ENCODE results near the gene ABCA2.

ABCA2 gene

DNA sequence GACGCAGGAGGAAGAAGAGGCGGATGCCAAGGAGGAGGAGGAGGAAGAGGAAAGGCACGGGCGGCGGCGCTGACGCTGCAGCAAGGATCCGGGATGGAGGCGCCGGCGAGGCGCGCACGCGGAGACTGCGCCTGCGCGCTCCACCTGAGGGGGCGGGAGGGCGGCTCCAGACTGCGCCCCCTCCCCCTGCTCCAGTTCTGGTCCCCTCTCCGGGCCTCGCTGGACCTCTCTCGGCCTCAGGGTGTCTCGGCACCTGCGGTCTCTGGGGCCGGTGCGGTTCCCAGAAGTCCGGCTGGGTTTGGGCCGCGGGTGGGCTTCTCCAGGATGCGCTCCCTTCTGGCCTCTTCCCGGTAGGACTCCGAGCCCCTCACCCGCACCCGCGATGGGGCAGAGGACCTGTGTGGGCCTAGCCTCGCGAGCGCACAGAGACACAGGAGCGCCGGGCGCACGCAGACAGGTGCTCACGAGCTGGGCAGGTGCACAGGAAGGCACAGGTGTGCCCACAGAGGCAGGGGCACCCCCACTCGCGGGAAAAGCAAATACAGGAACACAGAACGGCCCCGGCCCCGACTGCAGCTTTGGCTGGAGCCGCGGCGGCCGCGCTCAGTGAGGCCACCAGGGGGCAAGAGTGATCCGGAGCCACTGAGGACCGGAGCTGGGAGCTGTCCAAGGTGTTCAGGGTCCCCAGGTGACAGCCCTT, 18.2 kb upstream of the ABCA2 start, which contains the start of gene NPDC1:
TSS of gene NPDC1 (minus strand) at position 90 of the 700 bp plus-strand sequence. CDS start 188 bp downstream, outside the sequence.
- in situ Hi-C loops (cut with HindIII; ENCODE audit: low sequenced_read_pairs) = loop anchor here (25.0 kb wide), 1 partner anchor 234 kb away; the partner anchor contains the start of gene RABL6

- in situ Hi-C loops (cut with HindIII; ENCODE audit: low sequenced_read_pairs) = loop anchor here (25.0 kb wide), 1 partner anchor 233 kb away; the partner anchor contains the start of gene RABL6
These were observed 17.5 kb upstream of the ABCA2 start for GRCh38 chr9:137045294-137046087.

DNA sequence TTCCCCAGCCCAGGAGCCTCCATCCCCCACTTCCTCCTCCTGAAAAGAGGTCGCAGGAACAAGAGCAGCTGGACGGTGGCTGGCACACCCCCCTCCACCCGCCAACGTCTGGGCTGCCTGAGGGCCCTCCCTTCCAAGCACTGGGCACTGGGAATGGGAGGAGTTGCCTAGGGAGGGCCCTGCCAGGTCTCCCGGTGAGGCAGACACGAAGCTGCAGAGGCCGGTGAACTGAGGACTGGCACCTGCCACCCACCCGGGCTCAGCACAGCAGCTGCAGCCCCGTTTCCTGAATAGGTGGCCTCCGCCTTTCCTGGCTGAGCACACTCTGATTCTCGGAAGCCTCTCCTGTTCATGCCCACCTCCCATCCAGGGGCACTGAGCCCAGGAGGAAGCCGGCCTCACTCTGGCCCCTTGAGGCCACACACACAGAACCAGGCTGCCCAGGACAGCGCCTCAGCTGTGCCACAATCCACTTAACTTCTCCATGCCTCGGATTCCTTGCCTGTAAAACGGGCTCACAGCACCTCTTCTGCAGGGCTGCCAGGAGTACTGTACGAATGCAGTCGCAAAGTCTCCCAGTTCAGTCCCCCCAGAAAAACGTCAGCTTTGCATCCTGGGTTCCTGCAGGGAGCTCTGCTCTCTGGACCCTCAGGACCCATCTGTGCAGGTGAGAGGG, 16.6 kb upstream of the ABCA2 start:
- in situ Hi-C loops (cut with HindIII; ENCODE audit: low sequenced_read_pairs) = loop anchor here (25.0 kb wide), 1 partner anchor 232 kb away; the partner anchor contains the start of gene RABL6

- in situ Hi-C loops (cut with HindIII; ENCODE audit: low sequenced_read_pairs) = loop anchor here (25.0 kb wide), 1 partner anchor 232 kb away; the partner anchor contains the start of gene RABL6
These were observed 16.0 kb upstream of the ABCA2 start for GRCh38 chr9:137044037-137044436.

GRCh38 chr9:137042751-137043727, 15.0 kb upstream of the ABCA2 start:
- in situ Hi-C loops (cut with HindIII; ENCODE audit: low sequenced_read_pairs) = loop anchor here (25.0 kb wide), 1 partner anchor 231 kb away; the partner anchor contains the start of gene RABL6

DNA sequence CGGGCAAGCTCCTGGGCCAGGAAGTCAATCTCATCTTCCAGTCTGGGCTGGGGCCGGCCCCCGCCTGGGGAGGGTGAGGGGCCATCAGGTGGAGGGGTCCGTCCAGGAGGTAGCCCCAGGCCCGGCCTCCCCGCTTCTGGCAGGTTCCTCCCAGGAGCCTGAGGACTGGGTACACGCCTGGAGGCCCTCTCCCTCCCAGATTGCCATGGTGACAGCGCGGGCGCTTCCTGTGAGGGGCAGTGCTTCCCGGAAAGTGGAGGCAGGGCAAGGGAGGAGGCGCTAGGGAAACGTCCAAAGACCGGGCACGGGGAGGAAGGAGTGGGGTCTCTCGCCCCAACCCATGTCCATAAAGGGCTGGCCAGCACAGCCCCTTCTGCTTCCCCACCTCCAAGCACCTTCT, 13.1 kb upstream of the ABCA2 start:
- in situ Hi-C loops (cut with HindIII; ENCODE audit: low sequenced_read_pairs) = loop anchor here (25.0 kb wide), 1 partner anchor 229 kb away; the partner anchor contains the start of gene RABL6

DNA sequence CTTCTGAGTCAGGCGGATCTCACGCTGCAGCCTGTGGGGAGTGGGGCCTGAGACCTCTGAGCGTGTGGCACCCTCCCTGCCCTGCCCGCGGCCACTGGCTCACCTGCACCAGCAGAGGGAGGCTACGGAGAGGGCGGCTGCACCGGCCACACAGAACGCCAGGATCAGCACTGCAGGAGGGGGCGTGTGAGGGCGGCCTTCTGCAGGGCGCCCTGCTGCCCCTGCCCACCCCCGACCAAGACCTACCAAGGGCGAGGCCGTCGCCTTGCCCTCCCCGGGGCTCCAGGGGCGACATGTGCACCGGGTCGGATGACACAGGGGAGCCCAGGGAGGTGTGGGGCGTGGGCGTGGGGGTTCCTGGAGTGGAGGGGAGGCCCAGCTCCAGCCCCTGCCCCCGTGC, 12.5 kb upstream of the ABCA2 start:
- in situ Hi-C loops (cut with HindIII; ENCODE audit: low sequenced_read_pairs) = loop anchor here (25.0 kb wide), 1 partner anchor 228 kb away; the partner anchor contains the start of gene RABL6

DNA sequence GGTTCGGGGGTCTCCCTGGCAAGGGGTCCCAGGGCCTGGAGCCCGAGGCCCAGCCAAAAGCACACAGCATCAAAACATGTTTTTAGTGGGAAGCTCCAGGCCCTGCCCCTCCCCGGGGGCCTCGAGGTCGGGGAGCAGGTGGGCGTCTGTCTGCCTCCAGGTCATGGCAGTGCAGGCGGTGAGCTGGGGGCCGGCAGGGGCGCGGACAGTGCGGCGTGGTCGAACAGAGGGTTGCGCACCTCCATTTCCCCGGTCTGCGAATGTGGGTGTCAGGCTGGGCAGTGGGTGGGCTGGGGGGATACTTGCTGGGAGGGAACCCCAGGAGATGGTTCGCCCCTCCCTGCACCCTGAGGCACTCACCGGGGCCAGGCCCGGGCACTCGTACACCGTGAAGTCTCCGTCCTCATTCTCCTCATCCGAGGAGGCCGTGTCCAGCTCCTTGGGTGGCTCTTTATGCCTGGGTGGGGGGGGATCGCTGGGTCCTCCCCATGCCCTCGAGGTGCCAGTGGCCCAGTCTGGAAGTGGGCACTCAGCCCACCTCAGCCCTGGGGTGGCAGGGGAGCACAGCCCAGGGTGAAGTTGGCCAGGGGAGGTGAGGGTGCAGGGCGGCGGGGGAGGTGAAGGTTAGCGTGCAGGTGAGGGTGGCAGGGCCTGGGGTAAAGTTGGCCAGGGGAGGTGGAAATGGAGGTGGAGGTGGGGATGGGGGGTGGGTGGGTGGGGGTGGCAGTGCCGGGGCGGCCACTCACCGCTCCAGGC, 11.8 kb upstream of the ABCA2 start:
- in situ Hi-C loops (cut with HindIII; ENCODE audit: low sequenced_read_pairs) = loop anchor here (25.0 kb wide), 1 partner anchor 227 kb away; the partner anchor contains the start of gene RABL6

DNA sequence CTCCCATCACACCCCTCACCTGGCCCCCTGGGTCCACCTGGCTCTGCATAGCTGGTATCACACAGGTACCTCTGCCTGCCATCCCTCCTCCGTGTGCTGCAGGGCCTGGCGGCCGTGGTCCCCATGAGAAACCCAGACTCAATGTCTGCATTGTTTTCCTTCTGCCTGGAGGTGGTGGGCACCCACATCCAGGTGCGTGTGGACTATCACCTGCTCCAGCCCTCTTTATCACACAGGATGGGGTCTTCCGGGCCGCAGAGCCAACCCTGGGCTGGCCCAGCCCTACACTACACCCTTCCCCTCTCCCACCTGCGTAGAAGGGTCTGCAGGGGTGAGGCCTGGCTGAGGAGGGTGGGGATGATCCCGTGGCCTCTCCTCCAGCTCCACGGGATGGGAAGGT, 10.9 kb upstream of the ABCA2 start:
- in situ Hi-C loops (cut with HindIII; ENCODE audit: low sequenced_read_pairs) = loop anchor here (25.0 kb wide), 1 partner anchor 227 kb away; the partner anchor contains the start of gene RABL6

GRCh38 chr9:137037483-137037882, 9.4 kb upstream of the ABCA2 start:
- in situ Hi-C loops (cut with HindIII; ENCODE audit: low sequenced_read_pairs) = loop anchor here (25.0 kb wide), 1 partner anchor 225 kb away; the partner anchor contains the start of gene RABL6

DNA sequence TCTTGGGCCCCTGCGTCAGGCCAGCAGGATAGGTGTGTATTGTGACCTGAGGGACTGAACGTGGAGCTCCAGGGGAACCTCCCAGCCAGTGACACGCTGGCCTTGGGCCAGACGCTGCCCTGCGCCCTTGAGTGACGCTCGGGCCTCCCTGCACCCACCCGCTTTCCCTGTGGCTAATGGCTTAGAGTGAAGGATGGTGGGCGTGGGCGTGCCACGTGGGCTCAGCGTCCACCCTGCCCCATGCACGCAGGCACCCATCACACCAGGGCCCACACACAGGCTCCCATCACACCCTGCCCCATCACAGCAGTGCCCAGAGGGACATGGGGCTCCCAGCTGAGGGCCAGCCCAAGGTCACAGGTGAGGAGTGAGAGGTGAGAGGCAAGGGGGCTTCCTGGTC, 9.0 kb upstream of the ABCA2 start:
- in situ Hi-C loops (cut with HindIII; ENCODE audit: low sequenced_read_pairs) = loop anchor here (25.0 kb wide), 1 partner anchor 225 kb away; the partner anchor contains the start of gene RABL6

DNA sequence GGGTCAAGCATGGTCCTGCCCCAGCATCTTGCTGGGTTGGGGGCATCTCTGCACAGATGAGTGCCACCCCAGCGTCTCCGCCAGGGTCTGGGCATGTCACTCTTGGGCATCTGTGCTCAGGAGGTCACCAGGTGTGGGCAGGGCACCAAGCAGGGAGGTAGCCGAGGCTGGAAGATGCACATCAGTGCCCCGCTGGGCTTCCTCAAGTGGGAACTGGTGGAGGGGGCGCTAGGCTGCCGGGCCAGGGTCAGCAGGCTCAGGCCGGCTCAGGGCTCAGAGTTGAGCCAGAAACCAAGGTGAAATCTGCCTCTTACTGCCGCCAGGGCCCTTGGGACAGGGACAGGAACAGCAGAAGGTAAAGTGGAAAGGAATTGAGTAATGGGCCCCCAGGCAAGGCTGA, 7.9 kb upstream of the ABCA2 start:
- in situ Hi-C loops (cut with HindIII; ENCODE audit: low sequenced_read_pairs) = loop anchor here (25.0 kb wide), 1 partner anchor 224 kb away; the partner anchor contains the start of gene RABL6

GRCh38 chr9:137035507-137035834, 7.4 kb upstream of the ABCA2 start:
- in situ Hi-C loops (cut with HindIII; ENCODE audit: low sequenced_read_pairs) = loop anchor here (25.0 kb wide), 1 partner anchor 223 kb away; the partner anchor contains the start of gene RABL6

- in situ Hi-C loops (cut with HindIII; ENCODE audit: low sequenced_read_pairs) = loop anchor here (25.0 kb wide), 1 partner anchor 223 kb away; the partner anchor contains the start of gene RABL6
These were observed 6.9 kb upstream of the ABCA2 start for GRCh38 chr9:137034709-137035506.

DNA sequence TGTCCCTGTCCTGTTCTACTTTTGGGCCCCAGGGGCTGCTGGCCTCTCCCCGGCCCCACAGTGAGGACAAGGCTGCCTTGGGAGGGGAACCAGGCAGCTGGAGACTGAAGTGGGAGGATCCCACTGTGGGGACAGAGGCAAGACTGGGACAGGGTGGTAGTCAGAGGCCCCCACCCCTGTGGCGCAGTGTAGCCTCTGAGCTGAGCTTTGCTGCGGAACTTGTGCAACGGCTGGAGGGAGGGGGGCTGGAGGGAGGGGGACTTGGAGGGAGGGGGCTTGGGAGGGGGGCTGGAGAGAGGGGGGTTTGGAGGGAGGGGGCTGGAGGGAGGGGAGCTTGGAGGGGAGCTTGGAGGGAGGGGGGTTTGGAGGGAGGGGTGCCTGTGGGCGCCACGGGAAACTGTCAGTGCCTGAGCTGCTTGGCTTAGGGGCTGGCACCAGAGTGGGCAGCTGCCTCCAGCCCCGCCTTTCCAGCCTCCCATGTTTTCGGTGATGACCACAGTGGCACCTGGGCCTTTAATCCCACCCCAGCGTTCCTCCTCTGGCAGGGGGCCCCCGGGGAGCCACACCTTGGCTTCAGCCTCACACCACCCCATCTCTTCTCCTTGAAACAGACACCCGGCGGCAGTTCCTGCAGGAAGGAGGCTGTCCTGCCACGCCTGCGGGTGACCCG, 6.1 kb upstream of the ABCA2 start:
- in situ Hi-C loops (cut with HindIII; ENCODE audit: low sequenced_read_pairs) = loop anchor here (25.0 kb wide), 1 partner anchor 222 kb away; the partner anchor contains the start of gene RABL6

DNA sequence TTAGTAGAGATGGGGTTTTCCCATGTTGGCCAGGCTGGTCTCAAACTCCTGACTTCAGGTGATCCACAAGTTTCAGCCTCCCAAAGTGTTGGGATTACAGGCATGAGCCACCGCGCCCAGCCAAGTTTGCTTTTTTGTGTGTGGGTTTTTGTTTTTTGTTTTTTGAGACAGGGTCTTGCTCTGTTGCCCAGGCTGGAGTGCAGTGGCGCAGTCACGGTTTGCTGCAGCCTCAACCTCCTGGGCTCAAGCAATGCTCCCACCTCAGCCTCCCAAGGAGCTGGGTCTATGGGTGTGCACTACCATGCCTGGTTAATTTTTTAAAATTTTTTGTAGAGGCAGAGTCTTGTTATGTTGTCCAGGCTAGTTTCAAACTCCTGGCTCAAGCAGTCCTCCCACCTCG, 5.4 kb upstream of the ABCA2 start:
- in situ Hi-C loops (cut with HindIII; ENCODE audit: low sequenced_read_pairs) = loop anchor here (25.0 kb wide), 1 partner anchor 221 kb away; the partner anchor contains the start of gene RABL6

DNA sequence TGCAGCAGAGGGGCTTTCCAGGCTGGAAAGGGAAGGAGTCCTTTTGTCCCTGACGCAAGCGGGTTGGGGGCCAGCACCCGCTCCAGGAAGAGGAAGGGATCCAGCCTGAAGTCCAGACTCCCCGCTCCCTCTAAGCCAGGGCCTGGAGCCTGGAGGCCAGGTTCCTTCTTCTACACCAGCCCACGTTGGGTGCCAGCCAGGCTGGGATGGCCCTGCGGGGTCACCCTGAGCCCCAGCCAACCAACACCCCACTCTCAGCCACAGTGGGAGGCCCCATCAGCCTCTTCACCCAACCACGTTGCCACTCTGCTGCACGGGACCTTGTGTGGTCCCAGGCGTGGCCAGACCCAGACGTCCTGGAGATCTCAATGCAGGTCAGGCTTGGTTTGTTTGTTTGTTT, 4.8 kb upstream of the ABCA2 start:
- in situ Hi-C loops (cut with HindIII; ENCODE audit: low sequenced_read_pairs) = loop anchor here (25.0 kb wide), 1 partner anchor 221 kb away; the partner anchor contains the start of gene RABL6

All from DLD1 (cell line).